Lower leg skin (tissue), 3 donors: ENCODE measurements around the gene GPN1.

Experiments used
- CTCF ChIP-seq, 3 donors: fragments of 450-650 bp; IDR thresholded peaks; one replicate each; pipeline ENCODE4 v1.5.1; 2016; ENCODE audit warnings: antibody characterized with exemption in 3 of 3, mild to moderate bottlenecking in 3 of 3, moderate library complexity in 2 of 3
- POLR2A ChIP-seq, 2 donors: fragments of 450-650 bp; IDR thresholded peaks; one replicate each; pipeline ENCODE4 v1.6.1; 2016 to 2017; ENCODE audit warnings: antibody characterized with exemption in 2 of 2, mild to moderate bottlenecking in 1 of 2, moderate library complexity in 1 of 2

GRCh38 chr2:27622921-27623384 is 5.9 kb upstream of the GPN1 start:
- TF ChIP-seq CTCF (IDR thresholded peaks at IDR 0.05) (no peak), POLR2A (IDR thresholded peaks at IDR 0.05) (no peak)
